CD14-positive monocyte (primary cell): ENCODE data around the gene CDH22. TPM values are rescaled to one million over a fixed set of nuclear protein-coding genes. Genes with fewer than 3 reads are reported as not detected.

Experiments
- DNase-seq, 3 donors: peaks; one replicate each; pipeline ENCODE4 v3.0.0-alpha.2; 2011 to 2022
- H2AFZ ChIP-seq: 2 replicates; pipeline ENCODE4 v1.6.0; 2012; ENCODE audit warnings: mild to moderate bottlenecking, low read depth, low read length, inconsistent platforms; ENCODE audit not compliant: insufficient read depth, poor library complexity, severe bottlenecking
- H3K27ac ChIP-seq, 2 donors: 1 replicate in 1 of 2; 2 replicates in 1 of 2; pipeline ENCODE4 v1.5.1; 2012 to 2013; ENCODE audit warnings: low read length in 2 of 2, control low read depth in 1 of 2, inconsistent platforms in 1 of 2, low read depth in 1 of 2, mild to moderate bottlenecking in 1 of 2
- H3K27me3 ChIP-seq, 2 donors: one replicate each; pipeline versions ENCODE4 v1.6.0 to v1.6.1; 2011 to 2013; ENCODE audit warnings: low read length in 2 of 2; ENCODE audit not compliant: control insufficient read depth in 2 of 2, insufficient read depth in 2 of 2
- H3K36me3 ChIP-seq, 2 donors: replicated peaks in 1 of 2; 1 replicate in 1 of 2; 2 replicates in 1 of 2; pipeline versions ENCODE4 v1.5.1 to v1.6.1; 2012 to 2013; ENCODE audit warnings: low read length in 2 of 2, control low read depth in 1 of 2, inconsistent platforms in 1 of 2, mild to moderate bottlenecking in 1 of 2; ENCODE audit not compliant: insufficient read depth in 2 of 2, control insufficient read depth in 1 of 2
- H3K4me1 ChIP-seq, 2 donors: 1 replicate in 1 of 2; 2 replicates in 1 of 2; pipeline versions ENCODE4 v1.5.1 to v1.6.1; 2012 to 2013; ENCODE audit warnings: low read length in 2 of 2, control low read depth in 1 of 2, inconsistent platforms in 1 of 2, mild to moderate bottlenecking in 1 of 2, moderate library complexity in 1 of 2; ENCODE audit not compliant: insufficient read depth in 2 of 2, control insufficient read depth in 1 of 2
- H3K4me2 ChIP-seq: replicated peaks from 2 replicates; pipeline ENCODE3; 2012; ENCODE audit warnings: low read length, moderate library complexity, mild to moderate bottlenecking; ENCODE audit not compliant: poor library complexity, severe bottlenecking; ENCODE audit errors: extremely low read depth
- H3K4me3 ChIP-seq, 3 experiments: fragments of 200-600 bp in 1 of 3; sonication (generic) in 1 of 3; replicated peaks in 1 of 3; 1 replicate in 2 of 3; 2 replicates in 1 of 3; pipeline ENCODE4 v1.5.1; 2011 to 2013; ENCODE audit warnings: low read length in 3 of 3, mild to moderate bottlenecking in 3 of 3, control low read depth in 2 of 3, low read depth in 2 of 3, inconsistent platforms in 1 of 3, moderate library complexity in 1 of 3
- H3K79me2 ChIP-seq: 2 replicates; pipeline ENCODE4 v1.6.0; 2012; ENCODE audit warnings: mild to moderate bottlenecking, control low read depth, inconsistent platforms, low read length, moderate library complexity; ENCODE audit not compliant: insufficient read depth
- H3K9ac ChIP-seq: 2 replicates; pipeline ENCODE4 v1.6.0; 2017; ENCODE audit warnings: low read length, mild to moderate bottlenecking; ENCODE audit not compliant: insufficient read depth, poor library complexity, severe bottlenecking
- H3K9me3 ChIP-seq, 2 donors: replicated peaks in 1 of 2; 1 replicate in 1 of 2; 2 replicates in 1 of 2; pipeline versions ENCODE4 v1.5.1 to v1.6.1; 2012 to 2013; ENCODE audit warnings: low read length in 2 of 2, control low read depth in 1 of 2; ENCODE audit not compliant: control insufficient read depth in 1 of 2, insufficient read depth in 1 of 2
- H4K20me1 ChIP-seq: 2 replicates; pipeline ENCODE4 v1.6.0; 2012; ENCODE audit warnings: mild to moderate bottlenecking, low read length, control low read depth, moderate library complexity; ENCODE audit not compliant: insufficient read depth
- H3K27ac Mint-ChIP-seq, 7 donors: one replicate each; pipeline ENCODE4 v1.8.0; 2020; ENCODE audit warnings: mild to moderate bottlenecking in 7 of 7, mixed read lengths in 7 of 7, moderate library complexity in 6 of 7, inconsistent platforms in 2 of 7
- H3K27me3 Mint-ChIP-seq, 3 donors: one replicate each; pipeline ENCODE4 v1.8.0; 2021 to 2022; ENCODE audit warnings: low read depth in 3 of 3, mild to moderate bottlenecking in 3 of 3, mixed read lengths in 3 of 3, moderate library complexity in 3 of 3, inconsistent platforms in 1 of 3
- H3K36me3 Mint-ChIP-seq, 2 donors: one replicate each; pipeline ENCODE4 v1.8.0; 2020; ENCODE audit warnings: mixed read lengths in 2 of 2, inconsistent platforms in 1 of 2, mild to moderate bottlenecking in 1 of 2
- H3K4me1 Mint-ChIP-seq: one replicate; pipeline ENCODE4 v1.8.0; 2020; ENCODE audit warnings: mild to moderate bottlenecking, mixed read lengths
- H3K4me3 Mint-ChIP-seq, 2 donors: one replicate each; pipeline ENCODE4 v1.8.0; 2020; ENCODE audit warnings: mild to moderate bottlenecking in 2 of 2, mixed read lengths in 2 of 2, moderate library complexity in 1 of 2
- H3K9me3 Mint-ChIP-seq, 7 donors: one replicate each; pipeline ENCODE4 v1.8.0; 2020 to 2022; ENCODE audit warnings: mixed read lengths in 7 of 7, mild to moderate bottlenecking in 6 of 7, moderate library complexity in 6 of 7, inconsistent platforms in 2 of 7
- CTCF ChIP-seq: fragments of 200-600 bp; IDR thresholded peaks from one replicate; pipeline ENCODE4 v1.8.0; 2022; ENCODE audit warnings: antibody characterized with exemption, mild to moderate bottlenecking
- WGBS: methylation state at CpG from one replicate; pipeline ENCODE4 v1.1.5; 2013; ENCODE audit warnings: missing lambda C conversion rate; ENCODE audit not compliant: insufficient coverage; 5-methylcytosine and 5-hydroxymethylcytosine counted together
- intact Hi-C, 2 donors: fragments of 100-400 bp; cut with micrococcal nuclease; formaldehyde crosslinking; loops; one replicate each; pipeline versions ENCODE4 v1.15.0 to v1.15.1; 2023
- polyA plus RNA-seq, 3 donors: library from polyadenylated mRNA; depleted of rRNA in 1 of 3; unstranded in 2 of 3; stranded (reverse) in 1 of 3; fragments of 300-500 nt in 2 of 3; fragments of >200 nt in 1 of 3; fragmentation: Illumina TruSeq in 2 of 3; gene quantifications; 1 replicate in 2 of 3; 2 replicates in 1 of 3; pipeline ENCODE4 v1.2.3, GENCODE V29; 2012 to 2021

CDH22 gene
- polyA plus RNA-seq, 3 donors, result not detected

- H3K36me3 Mint-ChIP-seq, result no peaks in the 10 kb centered on the region
- Histone ChIP-seq H3K9me3 (no peaks in the 10 kb centered on the region), H3K36me3 (no peaks in the 10 kb centered on the region), H3K79me2 (no peaks in the 10 kb centered on the region), H3K4me2 (no peak overlapping the region), H3K4me1 (no peaks in the 10 kb centered on the region), H3K27ac (no peak overlapping the region), H4K20me1 (no peaks in the 10 kb centered on the region), H3K9ac (no peak overlapping the region), H2AFZ (no peak overlapping the region), H3K4me3 (no peak overlapping the region), H3K27me3 (no peaks in the 10 kb centered on the region)
- peaks cover 11 to 25% (median 13%) of the 10 kb centered on the region in 3 donors for H3K27me3 Mint-ChIP-seq
- H3K4me1 Mint-ChIP-seq, result no peaks in the 10 kb centered on the region
- no peak overlapping the region for H3K27ac Mint-ChIP-seq
- peaks cover 0 to 4% (median 0%) of the 10 kb centered on the region in 7 donors for H3K9me3 Mint-ChIP-seq
- no peak for TF ChIP-seq CTCF
- 78% methylated on average over 4 of the region's 6 CpGs for WGBS
- H3K4me3 Mint-ChIP-seq, result no peak overlapping the region
- no peak for DNase-seq
- intact Hi-C loops, result no loop called here
Observed at GRCh38 chr20:46157076-46157592, 151.2 kb downstream of the CDH22 start.

- Mint-ChIP-seq H3K27ac (no peak overlapping the region), H3K4me3 (no peak overlapping the region)
Observed at GRCh38 chr20:46156065-46156464, 152.2 kb downstream of the CDH22 start.

More at GRCh38 chr20:46156065-46156464, 152.2 kb downstream of the CDH22 start:
- Histone ChIP-seq H3K4me1 (no peaks in the 10 kb centered on the region), H3K9ac (no peak overlapping the region), H3K4me3 (no peak overlapping the region), H3K27me3 (no peaks in the 10 kb centered on the region), H3K36me3 (no peaks in the 10 kb centered on the region), H3K79me2 (no peaks in the 10 kb centered on the region), H3K4me2 (no peak overlapping the region), H3K27ac (no peak overlapping the region), H3K9me3 (no peaks in the 10 kb centered on the region), H2AFZ (no peak overlapping the region), H4K20me1 (no peaks in the 10 kb centered on the region)
- no peak for DNase-seq
- H3K36me3 Mint-ChIP-seq, result no peaks in the 10 kb centered on the region
- H3K27me3 Mint-ChIP-seq, result peaks cover 11 to 22% (median 13%) of the 10 kb centered on the region in 3 donors
- no peaks in the 10 kb centered on the region for H3K4me1 Mint-ChIP-seq
- intact Hi-C loops, result no loop called here
- 57% methylated on average over 6 of the region's 8 CpGs for WGBS
- peaks cover 0 to 4% (median 0%) of the 10 kb centered on the region in 7 donors for H3K9me3 Mint-ChIP-seq
- TF ChIP-seq CTCF, result no peak
